Measurements from ENCODE around the gene MPP3. TPM values are rescaled to one million over a fixed set of nuclear protein-coding genes. Genes with fewer than 3 reads are reported as not detected.

MPP3 gene
- total RNA-seq, 1 donor from 2014 or later = 37.0 TPM

GRCh38 chr17:43779145-43780125 is 53.5 kb downstream of the MPP3 start:
- peak overlapping the region; percentile 98 to 100 for H3K27ac ChIP-seq
- H3K4me1 ChIP-seq = peaks cover 4 to 26% of the 10 kb centered on the region in 2 donors
- intact Hi-C loops (cut with DNase I) = loop anchor here (2.0 to 10.0 kb wide), 3 partner anchors 53 to 385 kb away; partner anchors contain the start of genes ARL4D, CD300LG and MPP3
- peak overlapping the region; percentile 82 to 93 for H3K4me3 ChIP-seq
- TF ChIP-seq CTCF (IDR thresholded peaks at IDR 0.05) = peak in 1 of 3 experiments; percentile 15
- no peaks in the 10 kb centered on the region for H3K9me3 ChIP-seq
- H3K36me3 ChIP-seq = peaks cover 6 to 17% of the 10 kb centered on the region in 2 donors
- peak in 1 of 2 donors; percentile 72 for DNase-seq (ENCODE audit: low spot score in 2 of 2)
- H3K27me3 ChIP-seq = no peaks in the 10 kb centered on the region

- peaks cover 11 to 25% of the 10 kb centered on the region in 2 donors for H3K36me3 ChIP-seq
- intact Hi-C loops (cut with DNase I) = loop anchor here (2.0 to 10.0 kb wide), 3 partner anchors 54 to 384 kb away; partner anchors contain the start of genes ARL4D, CD300LG and MPP3
- TF ChIP-seq CTCF (IDR thresholded peaks at IDR 0.05) = no peak
- H3K27ac ChIP-seq = peak within 1 kb of the TSS; percentile 98 to 100
- H3K4me1 ChIP-seq = peaks cover 6 to 35% of the 10 kb centered on the region in 2 donors
- no peaks in the 10 kb centered on the region for H3K9me3 ChIP-seq
- peak within 1 kb of the TSS; percentile 82 to 93 for H3K4me3 ChIP-seq
- H3K27me3 ChIP-seq = no peaks in the 10 kb centered on the region
- peak; percentile 92 to 98 for DNase-seq (ENCODE audit: low spot score in 2 of 2)
Measured at GRCh38 chr17:43778337-43779144, 54.4 kb downstream of the MPP3 start, which contains the start of gene DUSP3. Gene DUSP3 (minus strand): TSS chr17:43778977. CDS start chr17:43778924, 53 bp downstream.

- intact Hi-C loops (cut with DNase I) = loop anchor here (5.0 to 10.0 kb wide), 2 partner anchors 73 to 380 kb away; partner anchors contain the start of genes ARL4D and CD300LG
- no peaks in the 10 kb centered on the region for H3K27me3 ChIP-seq
- TF ChIP-seq CTCF (IDR thresholded peaks at IDR 0.05) = no peak
- peaks cover 11 to 43% of the 10 kb centered on the region in 2 donors for H3K4me1 ChIP-seq
- no peaks in the 10 kb centered on the region for H3K9me3 ChIP-seq
- peak overlapping the region; percentile 72 to 98 for H3K27ac ChIP-seq
- H3K4me3 ChIP-seq = no peak overlapping the region
- DNase-seq (ENCODE audit: low spot score in 2 of 2) = no peak
- peaks cover 29 to 64% of the 10 kb centered on the region in 2 donors for H3K36me3 ChIP-seq
Measured at GRCh38 chr17:43774304-43775250, 58.4 kb downstream of the MPP3 start.

GRCh38 chr17:43772877-43773648 is 59.9 kb downstream of the MPP3 start:
- Histone ChIP-seq H3K36me3 (peaks cover 43 to 79% of the 10 kb centered on the region in 2 donors), H3K4me1 (peaks cover 11 to 48% of the 10 kb centered on the region in 2 donors), H3K4me3 (no peak overlapping the region), H3K27me3 (no peaks in the 10 kb centered on the region), H3K27ac (peak overlapping the region; percentile 72 to 98), H3K9me3 (no peaks in the 10 kb centered on the region)
- intact Hi-C loops (cut with DNase I) = loop anchor here (10.0 kb wide), 1 partner anchor 378 kb away; the partner anchor contains the start of gene ARL4D
- no peak for TF ChIP-seq CTCF (IDR thresholded peaks at IDR 0.05)
- DNase-seq (ENCODE audit: low spot score in 2 of 2) = peak in 1 of 2 donors; percentile 82

All from ascending aorta (tissue), 2 donors.